ENCODE measurements around the gene CSF3.

DNA sequence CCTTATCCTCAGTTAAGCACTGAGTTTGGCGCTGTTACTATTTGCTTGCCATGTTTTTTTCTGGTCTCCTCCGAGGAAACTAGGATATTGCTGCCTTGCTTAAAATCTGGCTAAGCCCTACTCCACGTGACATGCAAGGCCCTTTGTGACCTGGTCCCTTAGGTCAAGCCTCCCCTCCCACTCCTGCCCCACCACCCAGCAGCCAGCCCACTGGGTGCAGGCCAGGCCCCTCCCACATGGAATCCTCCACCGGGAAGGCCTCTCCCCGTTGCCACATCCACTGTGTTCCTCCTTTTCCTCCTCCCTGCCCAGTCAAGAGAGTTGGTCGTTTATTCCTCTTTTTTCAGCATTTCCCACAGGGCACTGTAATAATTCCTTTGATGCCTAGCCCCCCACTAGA is 18.4 kb upstream of the CSF3 start:
- TF ChIP-seq EZH2 (IDR thresholded peaks at IDR 0.05; ENCODE audit: insufficient read depth, poor library complexity, severe bottlenecking) (no peak), EZH2phosphoT487 (IDR thresholded peaks at IDR 0.05; ENCODE audit: insufficient read depth, low read depth) (no peak)
